ENCODE data around the gene STRIT1. TPM values are rescaled to one million over a fixed set of nuclear protein-coding genes. Genes with fewer than 3 reads are reported as not detected.

STRIT1 gene
- total RNA-seq, 1 donor = not detected

GRCh38 chr3:155318740-155319139, 25.3 kb upstream of the STRIT1 start:
- no peak for DNase-seq (ENCODE audit: low read depth)
- TF ChIP-seq, protein P1, sequence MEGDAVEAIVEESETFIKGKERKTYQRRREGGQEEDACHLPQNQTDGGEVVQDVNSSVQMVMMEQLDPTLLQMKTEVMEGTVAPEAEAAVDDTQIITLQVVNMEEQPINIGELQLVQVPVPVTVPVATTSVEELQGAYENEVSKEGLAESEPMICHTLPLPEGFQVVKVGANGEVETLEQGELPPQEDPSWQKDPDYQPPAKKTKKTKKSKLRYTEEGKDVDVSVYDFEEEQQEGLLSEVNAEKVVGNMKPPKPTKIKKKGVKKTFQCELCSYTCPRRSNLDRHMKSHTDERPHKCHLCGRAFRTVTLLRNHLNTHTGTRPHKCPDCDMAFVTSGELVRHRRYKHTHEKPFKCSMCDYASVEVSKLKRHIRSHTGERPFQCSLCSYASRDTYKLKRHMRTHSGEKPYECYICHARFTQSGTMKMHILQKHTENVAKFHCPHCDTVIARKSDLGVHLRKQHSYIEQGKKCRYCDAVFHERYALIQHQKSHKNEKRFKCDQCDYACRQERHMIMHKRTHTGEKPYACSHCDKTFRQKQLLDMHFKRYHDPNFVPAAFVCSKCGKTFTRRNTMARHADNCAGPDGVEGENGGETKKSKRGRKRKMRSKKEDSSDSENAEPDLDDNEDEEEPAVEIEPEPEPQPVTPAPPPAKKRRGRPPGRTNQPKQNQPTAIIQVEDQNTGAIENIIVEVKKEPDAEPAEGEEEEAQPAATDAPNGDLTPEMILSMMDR (IDR thresholded peaks at IDR 0.05; ENCODE audit: insufficient read depth, low read length) = no peak
- H3K4me3 ChIP-seq (ENCODE audit: low read depth, low read length) = no peak overlapping the region

- TF ChIP-seq, protein P1 (IDR thresholded peaks at IDR 0.05; ENCODE audit: insufficient read depth, low read length) = no peak
- no peak overlapping the region for H3K4me3 ChIP-seq (ENCODE audit: low read depth, low read length)
- DNase-seq (ENCODE audit: low read depth) = peak; percentile 13
These were observed 23.7 kb upstream of the STRIT1 start for GRCh38 chr3:155317211-155317610.

DNA sequence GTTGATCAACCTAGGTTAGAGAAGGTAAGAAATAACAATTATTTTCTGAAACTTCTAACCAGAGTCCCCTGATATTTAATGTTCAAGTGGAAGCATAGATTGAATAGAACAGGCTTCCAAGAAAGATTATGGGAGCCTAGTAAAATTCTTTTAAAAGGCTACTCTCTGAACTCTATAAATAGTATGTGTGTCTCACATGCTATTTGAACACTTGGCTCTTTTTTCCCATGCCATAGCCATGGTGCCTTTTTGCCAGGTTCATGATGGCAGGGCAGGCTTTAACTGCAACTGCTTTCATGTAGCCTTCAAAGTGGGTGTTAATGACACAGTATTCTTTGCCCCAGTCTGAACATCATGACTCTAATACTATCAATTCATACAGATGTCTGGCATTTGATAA, 22.9 kb upstream of the STRIT1 start:
- DNase-seq (ENCODE audit: low read depth) = no peak
- H3K4me3 ChIP-seq (ENCODE audit: low read depth, low read length) = no peak overlapping the region
- TF ChIP-seq, protein P1 (IDR thresholded peaks at IDR 0.05; ENCODE audit: insufficient read depth, low read length) = no peak

- H3K4me3 ChIP-seq (ENCODE audit: low read depth, low read length) = no peak overlapping the region
- TF ChIP-seq, protein P1 (IDR thresholded peaks at IDR 0.05; ENCODE audit: insufficient read depth, low read length) = no peak
- DNase-seq (ENCODE audit: low read depth) = no peak
These were observed 20.4 kb upstream of the STRIT1 start for GRCh38 chr3:155313916-155314315.

GRCh38 chr3:155313300-155313699, 19.8 kb upstream of the STRIT1 start:
- TF ChIP-seq, protein P1 (IDR thresholded peaks at IDR 0.05; ENCODE audit: insufficient read depth, low read length) = no peak
- H3K4me3 ChIP-seq (ENCODE audit: low read depth, low read length) = no peak overlapping the region
- DNase-seq (ENCODE audit: low read depth) = peak; percentile 40

DNA sequence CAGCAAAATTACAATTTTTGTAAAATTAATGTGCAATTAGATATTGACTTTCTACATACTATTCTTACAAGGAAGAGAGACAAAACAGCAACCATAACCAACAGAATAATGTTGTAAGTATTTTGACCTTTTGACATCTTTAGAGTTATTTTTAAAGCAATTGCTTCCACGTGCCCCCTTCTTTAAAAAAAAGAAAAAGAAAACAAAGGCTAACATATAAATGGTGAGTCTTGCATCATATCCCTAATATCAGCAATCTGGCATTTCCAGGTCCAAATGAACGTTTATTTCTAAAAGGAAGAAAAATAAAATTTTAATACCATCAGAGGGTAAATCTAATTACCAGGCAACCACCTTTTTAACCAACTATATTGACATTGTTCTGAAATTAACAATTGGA, 19.3 kb upstream of the STRIT1 start:
- TF ChIP-seq, protein P1 (IDR thresholded peaks at IDR 0.05; ENCODE audit: insufficient read depth, low read length) = no peak
- peak; percentile 57 for DNase-seq (ENCODE audit: low read depth)
- H3K4me3 ChIP-seq (ENCODE audit: low read depth, low read length) = no peak overlapping the region

DNA sequence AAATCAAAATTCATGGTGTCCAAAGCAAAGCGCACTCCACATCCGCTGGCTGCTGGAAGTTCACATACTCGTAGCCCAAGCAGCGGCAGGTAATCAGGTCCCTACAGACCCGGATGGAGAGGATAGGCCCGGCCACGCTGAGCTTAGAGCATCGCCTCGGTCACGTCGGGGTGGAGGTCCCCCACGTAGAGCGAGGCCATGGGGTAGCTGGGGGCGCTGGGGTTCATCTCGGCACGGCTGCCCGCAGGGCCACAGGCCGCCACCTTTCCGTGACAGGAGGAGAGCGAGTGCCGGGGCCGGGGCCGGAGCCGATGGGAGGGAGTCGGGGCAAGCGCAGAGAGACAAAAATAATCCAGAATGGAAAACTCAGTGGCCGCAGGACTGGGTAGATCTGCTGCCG, 16.1 kb upstream of the STRIT1 start:
- no peak overlapping the region for H3K4me3 ChIP-seq (ENCODE audit: low read depth, low read length)
- TF ChIP-seq, protein P1 (IDR thresholded peaks at IDR 0.05; ENCODE audit: insufficient read depth, low read length) = no peak
- DNase-seq (ENCODE audit: low read depth) = no peak

All from fibroblast of the aortic adventitia (primary cell).